Naive thymus-derived CD4-positive, alpha-beta T cell (primary cell): ENCODE measurements around the gene PPP1CB. TPM values are rescaled to one million over a fixed set of nuclear protein-coding genes. Genes with fewer than 3 reads are reported as not detected.

Experiments used
- ATAC-seq: fragments of 150-1000 bp; cut with Tn5 transposase; 2 replicates; pipeline ENCODE4 v1.10.0; 2021; ENCODE audit warnings: mild to moderate bottlenecking, moderate library complexity
- CTCF ChIA-PET: fragments of 350-600 bp; sonication (Branson Sonifier 250); formaldehyde crosslinking; loops from one replicate; lab custom pipeline; 2021; ENCODE audit warnings: antibody characterized with exemption; lab: Charles Lee
- POLR2A ChIA-PET: fragments of 350-600 bp; sonication (Branson Sonifier 250); formaldehyde crosslinking; loops from one replicate; lab custom pipeline; 2021; ENCODE audit warnings: antibody characterized with exemption, inconsistent platforms; lab: Charles Lee
- DNase-seq, 9 donors: peaks; one replicate each; pipeline versions ENCODE4 v3.0.0 to v3.0.0-alpha.2; 2020 to 2022; ENCODE audit warnings: mixed read lengths in 1 of 9
- H3K27ac ChIP-seq: one replicate; pipeline ENCODE4 v1.7.0; 2013; ENCODE audit warnings: mild to moderate bottlenecking, low read depth, low read length, moderate library complexity
- H3K27me3 ChIP-seq, 2 donors: one replicate each; pipeline ENCODE4 v1.7.0; 2013; ENCODE audit warnings: low read length in 2 of 2, mild to moderate bottlenecking in 2 of 2, moderate library complexity in 2 of 2; ENCODE audit not compliant: control insufficient read depth in 2 of 2, insufficient read depth in 2 of 2
- H3K36me3 ChIP-seq, 3 experiments: 1 replicate in 2 of 3; 2 replicates in 1 of 3; pipeline ENCODE4 v1.7.0; 2013; ENCODE audit warnings: low read length in 3 of 3, mild to moderate bottlenecking in 3 of 3, moderate library complexity in 1 of 3; ENCODE audit not compliant: insufficient read depth in 3 of 3, control insufficient read depth in 2 of 3
- H3K4me1 ChIP-seq, 2 donors: one replicate each; pipeline ENCODE4 v1.7.0; 2013; ENCODE audit warnings: low read length in 2 of 2, mild to moderate bottlenecking in 2 of 2, moderate library complexity in 1 of 2; ENCODE audit not compliant: control insufficient read depth in 2 of 2, insufficient read depth in 2 of 2
- H3K4me3 ChIP-seq: 2 replicates; pipeline ENCODE4 v1.7.0; 2013; ENCODE audit warnings: mild to moderate bottlenecking, low read length
- H3K9me3 ChIP-seq, 3 experiments: 1 replicate in 2 of 3; 2 replicates in 1 of 3; pipeline ENCODE4 v1.7.0; 2013; ENCODE audit warnings: low read length in 3 of 3; ENCODE audit not compliant: control insufficient read depth in 2 of 3
- H3K27ac Mint-ChIP-seq, 9 donors: one replicate each; pipeline ENCODE4 v1.8.0; 2020 to 2022; ENCODE audit warnings: mixed read lengths in 9 of 9, mild to moderate bottlenecking in 8 of 9, moderate library complexity in 5 of 9, inconsistent platforms in 2 of 9
- H3K27me3 Mint-ChIP-seq, 5 donors: one replicate each; pipeline ENCODE4 v1.8.0; 2021 to 2022; ENCODE audit warnings: mixed read lengths in 5 of 5, mild to moderate bottlenecking in 1 of 5
- H3K36me3 Mint-ChIP-seq, 5 donors: one replicate each; pipeline ENCODE4 v1.8.0; 2020 to 2022; ENCODE audit warnings: mixed read lengths in 5 of 5, mild to moderate bottlenecking in 3 of 5, inconsistent platforms in 1 of 5
- H3K4me1 Mint-ChIP-seq, 7 donors: one replicate each; pipeline ENCODE4 v1.8.0; 2020 to 2022; ENCODE audit warnings: mixed read lengths in 7 of 7, mild to moderate bottlenecking in 3 of 7, inconsistent platforms in 1 of 7
- H3K4me3 Mint-ChIP-seq, 10 donors: one replicate each; pipeline ENCODE4 v1.8.0; 2020 to 2022; ENCODE audit warnings: mild to moderate bottlenecking in 10 of 10, mixed read lengths in 10 of 10, moderate library complexity in 6 of 10, inconsistent platforms in 2 of 10
- H3K9me3 Mint-ChIP-seq, 11 donors: one replicate each; pipeline ENCODE4 v1.8.0; 2020 to 2022; ENCODE audit warnings: mixed read lengths in 11 of 11, mild to moderate bottlenecking in 4 of 11, inconsistent platforms in 1 of 11, moderate library complexity in 1 of 11
- intact Hi-C, 2 donors: fragments of 100-400 bp; cut with micrococcal nuclease; formaldehyde crosslinking; loops; one replicate each; pipeline ENCODE4 v1.15.1; 2023
- polyA plus RNA-seq, 2 donors: library from polyadenylated mRNA; unstranded; fragments of 300-500 nt; fragmentation: Illumina TruSeq; gene quantifications; one replicate each; pipeline ENCODE4 v1.2.3, GENCODE V29; 2021
- total RNA-seq, 6 experiments: library from RNA in 5 of 6; stranded (reverse) in 5 of 6; gene quantifications; 1 replicate in 5 of 6; 2 replicates in 1 of 6; pipeline ENCODE4 v1.2.3 and lab custom pipeline; 2021 to 2026

Gene PPP1CB
- total and polyA plus RNA-seq, 7 experiments from 2014 or later, result 73.5 to 223 (median 209) TPM

DNA sequence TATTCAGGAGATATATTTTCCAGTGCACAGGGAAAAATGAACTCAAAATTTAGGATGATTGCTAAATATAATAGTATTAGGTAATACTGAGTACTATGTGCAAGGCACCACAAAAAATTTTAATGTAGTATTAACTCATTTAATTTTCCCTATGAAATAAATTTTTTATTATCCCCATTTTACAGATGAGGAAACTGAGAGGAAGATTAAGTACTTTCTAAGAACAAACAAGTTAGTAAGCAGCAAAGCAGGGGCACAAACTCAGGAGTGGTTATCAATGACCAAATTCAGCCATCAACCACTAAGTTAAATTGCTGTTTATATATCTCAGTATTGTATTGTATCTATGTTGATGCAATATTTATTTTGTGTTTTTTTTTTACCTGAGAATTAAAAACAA lies 73.2 kb downstream of the PPP1CB start:
- Mint-ChIP-seq H3K27ac (no peak overlapping the region), H3K4me3 (no peak overlapping the region), H3K36me3 (peaks cover 0 to 4% (median 0%) of the 10 kb centered on the region in 5 donors), H3K27me3 (peaks cover 0 to 4% (median 0%) of the 10 kb centered on the region in 5 donors), H3K4me1 (peaks cover 0 to 7% (median 4%) of the 10 kb centered on the region in 7 donors), H3K9me3 (no peaks in the 10 kb centered on the region)
- H3K4me1 ChIP-seq, result no peaks in the 10 kb centered on the region
- no peaks in the 10 kb centered on the region for H3K36me3 ChIP-seq
- H3K4me3 ChIP-seq, result no peak overlapping the region
- intact Hi-C loops, result loop anchor here in 1 of 2 donors (5.0 to 10.0 kb wide), 2 partner anchors 70 to 187 kb away; partner anchors contain the start of gene WDR43
- CTCF ChIA-PET, result no interaction called here
- H3K9me3 ChIP-seq, result no peaks in the 10 kb centered on the region
- no peaks in the 10 kb centered on the region for H3K27me3 ChIP-seq
- ATAC-seq (no peak), DNase-seq (no peak)
- POLR2A ChIA-PET, result interaction anchor here (0.6 kb wide), 1 partner anchor 70 kb away, joined by 3 read pairs; the partner anchor contains the start of gene WDR43
- H3K27ac ChIP-seq, result no peak overlapping the region

DNA sequence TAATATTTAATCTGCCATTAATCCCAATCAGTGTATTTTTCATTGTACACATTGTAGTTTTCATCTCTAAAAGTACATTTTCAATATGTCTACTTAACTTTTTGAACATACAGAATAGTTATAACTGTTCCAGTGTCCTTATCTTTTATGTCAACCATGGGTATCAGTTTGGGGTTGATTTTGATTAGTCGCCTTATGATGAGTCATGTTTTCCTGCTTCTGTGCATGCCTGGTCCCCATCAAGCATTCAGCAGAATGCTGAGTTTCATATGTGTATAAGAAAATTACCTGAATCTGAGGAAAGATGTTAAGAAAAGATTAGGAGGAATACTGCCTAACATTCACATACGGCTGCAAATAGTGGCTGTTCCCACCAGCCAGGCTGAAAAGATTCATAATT lies 76.8 kb downstream of the PPP1CB start:
- no peaks in the 10 kb centered on the region for H3K27me3 ChIP-seq
- no peaks in the 10 kb centered on the region for H3K9me3 Mint-ChIP-seq
- peaks cover 0 to 5% (median 0%) of the 10 kb centered on the region in 7 donors for H3K4me1 Mint-ChIP-seq
- ChIA-PET POLR2A (no interaction called here), CTCF (no interaction called here)
- peaks cover 0 to 4% (median 0%) of the 10 kb centered on the region in 5 donors for H3K36me3 Mint-ChIP-seq
- peaks cover 0 to 4% (median 0%) of the 10 kb centered on the region in 5 donors for H3K27me3 Mint-ChIP-seq
- no peak overlapping the region for H3K27ac ChIP-seq
- intact Hi-C loops, result loop anchor here in 1 of 2 donors (10.0 kb wide), 1 partner anchor 66 kb away; the partner anchor contains the start of gene WDR43
- H3K9me3 ChIP-seq, result no peaks in the 10 kb centered on the region
- ATAC-seq (no peak), DNase-seq (no peak)
- no peak overlapping the region for H3K4me3 Mint-ChIP-seq
- no peak overlapping the region for H3K27ac Mint-ChIP-seq
- H3K36me3 ChIP-seq, result no peaks in the 10 kb centered on the region
- no peak overlapping the region for H3K4me3 ChIP-seq
- no peaks in the 10 kb centered on the region for H3K4me1 ChIP-seq

- Histone ChIP-seq H3K4me1 (no peaks in the 10 kb centered on the region), H3K36me3 (no peaks in the 10 kb centered on the region), H3K9me3 (no peaks in the 10 kb centered on the region), H3K27ac (no peak overlapping the region), H3K4me3 (no peak overlapping the region), H3K27me3 (no peaks in the 10 kb centered on the region)
- ATAC-seq (no peak), DNase-seq (no peak)
- Mint-ChIP-seq H3K27ac (no peak overlapping the region), H3K36me3 (no peaks in the 10 kb centered on the region), H3K27me3 (peaks cover 0 to 5% (median 0%) of the 10 kb centered on the region in 5 donors), H3K9me3 (no peaks in the 10 kb centered on the region), H3K4me3 (no peak overlapping the region), H3K4me1 (no peaks in the 10 kb centered on the region)
- intact Hi-C loops, result no loop called here
- ChIA-PET CTCF (no interaction called here), POLR2A (no interaction called here)
These were observed 82.3 kb downstream of the PPP1CB start for GRCh38 chr2:28833740-28834470.

GRCh38 chr2:28835781-28836180 lies 84.2 kb downstream of the PPP1CB start:
- H3K4me3 Mint-ChIP-seq, result no peak overlapping the region
- H3K9me3 ChIP-seq, result no peaks in the 10 kb centered on the region
- no peak overlapping the region for H3K27ac ChIP-seq
- DNase-seq, result no peak
- no peak overlapping the region for H3K4me3 ChIP-seq
- no peak for ATAC-seq
- no peak overlapping the region for H3K27ac Mint-ChIP-seq
- CTCF ChIA-PET, result no interaction called here
- peaks cover 0 to 5% (median 0%) of the 10 kb centered on the region in 5 donors for H3K27me3 Mint-ChIP-seq
- no peaks in the 10 kb centered on the region for H3K9me3 Mint-ChIP-seq
- intact Hi-C loops, result loop anchor here in 1 of 2 donors (5.0 kb wide), 1 partner anchor 1237 kb away; no protein-coding TSS in a partner anchor
- H3K36me3 Mint-ChIP-seq, result no peaks in the 10 kb centered on the region
- H3K4me1 Mint-ChIP-seq, result no peaks in the 10 kb centered on the region
- POLR2A ChIA-PET, result interaction anchor here (0.5 to 0.7 kb wide), 2 partner anchors 8 to 19 kb away, joined by 3 read pairs; no protein-coding TSS in a partner anchor
- no peaks in the 10 kb centered on the region for H3K4me1 ChIP-seq
- no peaks in the 10 kb centered on the region for H3K36me3 ChIP-seq
- H3K27me3 ChIP-seq, result no peaks in the 10 kb centered on the region

DNA sequence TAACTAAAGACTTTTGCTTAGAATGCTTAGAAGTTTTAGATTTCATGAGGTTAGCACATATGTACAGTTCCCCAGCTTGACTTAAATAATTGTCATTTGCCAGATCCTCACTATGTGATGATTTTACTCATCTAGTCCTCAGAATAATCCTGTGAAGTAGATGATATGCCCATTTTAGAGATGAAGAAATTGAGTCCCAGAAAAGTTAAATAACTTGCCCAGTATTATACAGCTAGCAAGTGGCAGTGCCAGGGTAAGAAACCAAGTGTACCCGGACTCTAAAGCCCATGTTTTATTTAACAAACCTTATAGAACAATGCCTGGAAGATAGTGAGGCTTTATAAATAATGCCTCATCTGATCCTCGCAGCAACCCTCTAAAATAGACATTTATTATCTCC lies 87.3 kb downstream of the PPP1CB start:
- POLR2A ChIA-PET, result no interaction called here

DNA sequence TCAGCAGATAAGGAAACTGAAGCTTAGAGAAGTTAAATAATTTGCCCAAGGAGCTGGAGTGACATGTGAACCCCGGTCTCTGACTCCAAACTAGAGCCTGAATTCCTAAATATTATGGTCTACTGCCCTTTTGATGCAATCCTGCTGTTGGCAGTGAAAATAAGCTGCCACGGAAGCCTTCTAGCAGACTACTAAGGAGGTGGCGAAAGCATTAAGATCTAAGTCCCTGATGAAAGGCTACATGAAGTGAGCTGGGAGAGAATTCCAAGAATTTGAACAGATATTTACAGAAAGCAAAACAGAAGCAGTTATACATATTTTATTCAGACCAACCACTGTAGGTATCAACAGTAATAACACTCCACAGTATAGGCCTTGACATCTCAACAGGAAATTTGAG lies 90.4 kb downstream of the PPP1CB start:
- H3K9me3 ChIP-seq, result no peaks in the 10 kb centered on the region
- no peak overlapping the region for H3K27ac Mint-ChIP-seq
- no peaks in the 10 kb centered on the region for H3K27me3 ChIP-seq
- no peak for ATAC-seq
- H3K36me3 ChIP-seq, result peaks cover 0 to 3% (median 0%) of the 10 kb centered on the region in 3 experiments
- ChIA-PET POLR2A (no interaction called here), CTCF (interaction anchor here (0.6 kb wide), 1 partner anchor 82 kb away, joined by 3 read pairs; no protein-coding TSS in a partner anchor)
- no peak overlapping the region for H3K27ac ChIP-seq
- intact Hi-C loops, result no loop called here
- no peaks in the 10 kb centered on the region for H3K4me1 ChIP-seq
- H3K9me3 Mint-ChIP-seq, result no peaks in the 10 kb centered on the region
- H3K4me3 ChIP-seq, result no peak overlapping the region
- DNase-seq, result no peak
- no peak overlapping the region for H3K4me3 Mint-ChIP-seq
- H3K36me3 Mint-ChIP-seq, result peaks cover 0 to 11% (median 0%) of the 10 kb centered on the region in 5 donors
- H3K4me1 Mint-ChIP-seq, result no peaks in the 10 kb centered on the region
- H3K27me3 Mint-ChIP-seq, result no peaks in the 10 kb centered on the region

More for the DNA sequence above, 87.3 kb downstream of the PPP1CB start:
- H3K4me1 ChIP-seq, result no peaks in the 10 kb centered on the region
- no peaks in the 10 kb centered on the region for H3K4me1 Mint-ChIP-seq
- H3K36me3 ChIP-seq, result no peaks in the 10 kb centered on the region
- H3K9me3 Mint-ChIP-seq, result no peaks in the 10 kb centered on the region
- peaks cover 0 to 3% (median 0%) of the 10 kb centered on the region in 5 donors for H3K36me3 Mint-ChIP-seq
- peaks cover 0 to 4% (median 0%) of the 10 kb centered on the region in 5 donors for H3K27me3 Mint-ChIP-seq
- intact Hi-C loops, result loop anchor here in 1 of 2 donors (5.0 kb wide), 1 partner anchor 1233 kb away; no protein-coding TSS in a partner anchor
- DNase-seq (no peak), ATAC-seq (no peak)
- H3K27ac ChIP-seq, result no peak overlapping the region
- H3K4me3 Mint-ChIP-seq, result no peak overlapping the region
- CTCF ChIA-PET, result no interaction called here
- no peaks in the 10 kb centered on the region for H3K9me3 ChIP-seq
- no peak overlapping the region for H3K27ac Mint-ChIP-seq
- no peak overlapping the region for H3K4me3 ChIP-seq
- no peaks in the 10 kb centered on the region for H3K27me3 ChIP-seq
